T-cell (primary cell): Measurements from ENCODE around the gene TSBP1. TPM values are rescaled to one million over a fixed set of nuclear protein-coding genes. Genes with fewer than 3 reads are reported as not detected.

Experiments
- ATAC-seq, 4 experiments: fragments of 200-7000 bp in 3 of 4; fragments of 150-1000 bp in 1 of 4; cut with Tn5 transposase; replicated peaks in 1 of 4; 1 replicate in 3 of 4; 2 replicates in 1 of 4; pipeline ENCODE4 v1.10.0; 2021; ENCODE audit warnings: moderate library complexity in 3 of 4, mild to moderate bottlenecking in 2 of 4, moderate number of reproducible peaks in 1 of 4
- CTCF ChIA-PET, 2 donors: fragments of 300-600 bp; sonication (Branson Sonifier 250); formaldehyde crosslinking; loops; one replicate each; lab custom pipeline; 2022; ENCODE audit warnings: antibody characterized with exemption in 2 of 2; lab: Charles Lee
- POLR2A ChIA-PET, 2 donors: fragments of 300-600 bp; sonication (Branson Sonifier 250); formaldehyde crosslinking; loops; one replicate each; lab custom pipeline; 2022; ENCODE audit warnings: antibody characterized with exemption in 2 of 2; lab: Charles Lee
- DNase-seq, 35 experiments: peaks; one replicate each; pipeline versions ENCODE4 v3.0.0 to v3.0.0-alpha.2; 2013 to 2023
- H3K27ac ChIP-seq: one replicate; pipeline ENCODE4 v1.5.1; 2013; ENCODE audit warnings: low read length
- H3K27me3 ChIP-seq, 2 experiments: replicated peaks in 1 of 2; 1 replicate in 1 of 2; 2 replicates in 1 of 2; pipeline versions ENCODE4 v1.6.1 to v1.7.0; 2013; ENCODE audit warnings: low read length in 1 of 2, mixed read lengths in 1 of 2; ENCODE audit not compliant: control insufficient read depth in 2 of 2, insufficient read depth in 2 of 2; ENCODE audit errors: extremely low read depth in 1 of 2
- H3K36me3 ChIP-seq, 2 donors: 1 replicate in 1 of 2; 2 replicates in 1 of 2; pipeline versions ENCODE4 v1.6.1 to v1.7.0; 2013; ENCODE audit warnings: low read length in 1 of 2; ENCODE audit not compliant: control insufficient read depth in 2 of 2, insufficient read depth in 1 of 2; ENCODE audit errors: extremely low read depth in 1 of 2
- H3K4me1 ChIP-seq, 2 experiments: 1 replicate in 1 of 2; 2 replicates in 1 of 2; pipeline versions ENCODE4 v1.6.1 to v1.7.0; 2013; ENCODE audit warnings: low read length in 2 of 2, mixed read lengths in 1 of 2; ENCODE audit not compliant: insufficient read depth in 2 of 2, control insufficient read depth in 1 of 2; ENCODE audit errors: extremely low read depth in 1 of 2
- H3K4me3 ChIP-seq, 2 donors: 1 replicate in 1 of 2; 2 replicates in 1 of 2; pipeline versions ENCODE4 v1.5.1 to v1.7.0; 2013; ENCODE audit warnings: mild to moderate bottlenecking in 2 of 2, low read length in 1 of 2, moderate library complexity in 1 of 2; ENCODE audit not compliant: control insufficient read depth in 1 of 2; ENCODE audit errors: extremely low read depth in 1 of 2
- H3K9me3 ChIP-seq: 2 replicates; pipeline ENCODE4 v1.7.0; 2013
- H3K27ac Mint-ChIP-seq, 2 donors: one replicate each; pipeline ENCODE4 v1.8.0; 2020 to 2021; ENCODE audit warnings: mild to moderate bottlenecking in 2 of 2, mixed read lengths in 2 of 2
- H3K27me3 Mint-ChIP-seq, 2 donors: one replicate each; pipeline ENCODE4 v1.8.0; 2021 to 2022; ENCODE audit warnings: mixed read lengths in 2 of 2
- H3K36me3 Mint-ChIP-seq: one replicate; pipeline ENCODE4 v1.8.0; 2021; ENCODE audit warnings: mixed read lengths
- H3K4me1 Mint-ChIP-seq, 3 donors: one replicate each; pipeline ENCODE4 v1.8.0; 2020 to 2022; ENCODE audit warnings: mixed read lengths in 3 of 3, mild to moderate bottlenecking in 1 of 3
- H3K4me3 Mint-ChIP-seq, 3 donors: one replicate each; pipeline ENCODE4 v1.8.0; 2020 to 2022; ENCODE audit warnings: mild to moderate bottlenecking in 3 of 3, mixed read lengths in 3 of 3, moderate library complexity in 3 of 3
- H3K9me3 Mint-ChIP-seq, 3 donors: one replicate each; pipeline ENCODE4 v1.8.0; 2020 to 2022; ENCODE audit warnings: mixed read lengths in 3 of 3
- WGBS: methylation state at CpG from one replicate; pipeline ENCODE4 v1.1.5; 2013; ENCODE audit warnings: missing lambda C conversion rate; ENCODE audit not compliant: insufficient coverage; 5-methylcytosine and 5-hydroxymethylcytosine counted together
- total RNA-seq, 35 experiments: library from RNA in 6 of 35; stranded (reverse) in 6 of 35; fragments of 120-200 nt in 1 of 35; gene quantifications; one replicate each; pipeline versions ENCODE4 v1.2.1 to v1.2.4 and lab custom pipeline; 2013 to 2026

The TSBP1 gene
- total RNA-seq, result not detected
- not detected for total RNA-seq (2013)
- 0 to 0.10 (median 0) reads per million in 29 experiments for total RNA-seq (lab: John Stamatoyannopoulos, UW)

GRCh38 chr6:32371803-32372202 lies at the start of gene TSBP1:
TSS of gene TSBP1 (minus strand) at chr6:32371903. CDS start at chr6:32371706, 197 bp downstream.
- POLR2A ChIA-PET, result no interaction called here
- CTCF ChIA-PET, result no interaction called here

GRCh38 chr6:32416036-32416435 lies 44.3 kb upstream of the TSBP1 start:
- H3K27ac ChIP-seq, result no peak overlapping the region

More at GRCh38 chr6:32371803-32372202, at the start of gene TSBP1:
- no peak within 1 kb of the TSS for H3K27ac Mint-ChIP-seq
- no peaks in the 10 kb centered on the region for H3K9me3 Mint-ChIP-seq
- Histone ChIP-seq H3K36me3 (no peaks in the 10 kb centered on the region), H3K4me1 (no peaks in the 10 kb centered on the region), H3K9me3 (no peaks in the 10 kb centered on the region), H3K27me3 (peaks cover 0 to 15% of the 10 kb centered on the region in 2 experiments), H3K4me3 (no peak within 1 kb of the TSS), H3K27ac (no peak within 1 kb of the TSS)
- H3K4me1 Mint-ChIP-seq, result no peaks in the 10 kb centered on the region
- peaks cover 36 to 39% of the 10 kb centered on the region in 2 donors for H3K27me3 Mint-ChIP-seq
- ATAC-seq (no peak), DNase-seq (no peak)
- H3K4me3 Mint-ChIP-seq, result no peak within 1 kb of the TSS
- H3K36me3 Mint-ChIP-seq, result no peaks in the 10 kb centered on the region

GRCh38 chr6:32415521-32416019 lies 43.9 kb upstream of the TSBP1 start:
- Histone ChIP-seq H3K4me3 (no peak overlapping the region), H3K9me3 (no peaks in the 10 kb centered on the region), H3K27me3 (peaks cover 5 to 26% of the 10 kb centered on the region in 2 experiments), H3K27ac (no peak overlapping the region), H3K4me1 (peaks cover 0 to 9% of the 10 kb centered on the region in 2 experiments), H3K36me3 (no peaks in the 10 kb centered on the region)
- Mint-ChIP-seq H3K27ac (no peak overlapping the region), H3K36me3 (no peaks in the 10 kb centered on the region), H3K4me3 (peak overlapping the region in 2 of 3 donors; percentile 26 to 29), H3K9me3 (no peaks in the 10 kb centered on the region), H3K27me3 (peaks cover 47 to 53% of the 10 kb centered on the region in 2 donors), H3K4me1 (peaks cover 11 to 16% (median 11%) of the 10 kb centered on the region in 3 donors)
- 0% methylated on average over 2 of the region's 13 CpGs for WGBS
- ATAC-seq, result peak; percentile 52 to 79 (median 67)
- ChIA-PET POLR2A (no interaction called here), CTCF (interaction anchor here (0.6 to 3.2 kb wide), 7 partner anchors 10 to 371 kb away, joined by 3 to 19 read pairs (median 5); no protein-coding TSS in a partner anchor)
- DNase-seq, result peak; percentile 39 to 85 (median 68)

More at GRCh38 chr6:32416036-32416435, 44.3 kb upstream of the TSBP1 start:
- DNase-seq (no peak), ATAC-seq (no peak)
- H3K36me3 Mint-ChIP-seq, result no peaks in the 10 kb centered on the region
- H3K36me3 ChIP-seq, result no peaks in the 10 kb centered on the region
- WGBS, result no CpG with 5 or more reads among the region's 3 CpGs
- POLR2A ChIA-PET, result no interaction called here
- peaks cover 11 to 16% (median 11%) of the 10 kb centered on the region in 3 donors for H3K4me1 Mint-ChIP-seq
- H3K27me3 ChIP-seq, result peaks cover 5 to 27% of the 10 kb centered on the region in 2 experiments
- H3K27ac Mint-ChIP-seq, result no peak overlapping the region
- H3K9me3 Mint-ChIP-seq, result no peaks in the 10 kb centered on the region
- H3K4me3 Mint-ChIP-seq, result no peak overlapping the region
- CTCF ChIA-PET, result interaction anchor here in 1 of 2 donors (1.7 to 3.2 kb wide), 2 partner anchors 284 to 370 kb away, joined by 3 to 19 read pairs; no protein-coding TSS in a partner anchor
- H3K4me3 ChIP-seq, result no peak overlapping the region
- H3K9me3 ChIP-seq, result no peaks in the 10 kb centered on the region
- H3K4me1 ChIP-seq, result peaks cover 0 to 9% of the 10 kb centered on the region in 2 experiments
- peaks cover 47 to 53% of the 10 kb centered on the region in 2 donors for H3K27me3 Mint-ChIP-seq

GRCh38 chr6:32413427-32414047 lies 41.8 kb upstream of the TSBP1 start:
- Mint-ChIP-seq H3K4me1 (peaks cover 11 to 16% (median 11%) of the 10 kb centered on the region in 3 donors), H3K27me3 (peaks cover 43 to 47% of the 10 kb centered on the region in 2 donors), H3K4me3 (no peak overlapping the region), H3K27ac (peak overlapping the region in 1 of 2 donors; percentile 50), H3K9me3 (no peaks in the 10 kb centered on the region), H3K36me3 (no peaks in the 10 kb centered on the region)
- H3K4me1 ChIP-seq, result peaks cover 0 to 9% of the 10 kb centered on the region in 2 experiments
- CTCF ChIA-PET, result interaction anchor here (0.6 to 3.2 kb wide), 18 partner anchors 18 to 1161 kb away, joined by 3 to 19 read pairs (median 4); no protein-coding TSS in a partner anchor
- H3K9me3 ChIP-seq, result no peaks in the 10 kb centered on the region
- no peaks in the 10 kb centered on the region for H3K36me3 ChIP-seq
- POLR2A ChIA-PET, result interaction anchor here in 1 of 2 donors (0.6 kb wide), 1 partner anchor 13 kb away, joined by 3 read pairs; no protein-coding TSS in a partner anchor
- H3K27me3 ChIP-seq, result peaks cover 5 to 26% of the 10 kb centered on the region in 2 experiments
- DNase-seq (peak; percentile 57 to 92 (median 79)), ATAC-seq (peak; percentile 86 to 90 (median 88))
- H3K27ac ChIP-seq, result no peak overlapping the region
- H3K4me3 ChIP-seq, result no peak overlapping the region
- 9% methylated on average over 4 of the region's 11 CpGs for WGBS

GRCh38 chr6:32411566-32412327 lies 40.0 kb upstream of the TSBP1 start:
- Mint-ChIP-seq H3K27me3 (peaks cover 46 to 58% of the 10 kb centered on the region in 2 donors), H3K4me1 (peaks cover 11 to 16% (median 11%) of the 10 kb centered on the region in 3 donors), H3K4me3 (no peak overlapping the region), H3K36me3 (no peaks in the 10 kb centered on the region), H3K27ac (no peak overlapping the region), H3K9me3 (no peaks in the 10 kb centered on the region)
- DNase-seq (no peak), ATAC-seq (no peak)
- 93% methylated on average over 6 of the region's 9 CpGs for WGBS
- H3K4me1 ChIP-seq, result peaks cover 0 to 9% of the 10 kb centered on the region in 2 experiments
- H3K36me3 ChIP-seq, result no peaks in the 10 kb centered on the region
- no peak overlapping the region for H3K4me3 ChIP-seq
- no peak overlapping the region for H3K27ac ChIP-seq
- ChIA-PET POLR2A (interaction anchor here in 1 of 2 donors (0.6 to 1.0 kb wide), 2 partner anchors 48 to 290 kb away, joined by 3 to 6 read pairs; no protein-coding TSS in a partner anchor), CTCF (interaction anchor here in 1 of 2 donors (2.0 kb wide), 1 partner anchor 385 kb away, joined by 5 read pairs; no protein-coding TSS in a partner anchor)
- H3K9me3 ChIP-seq, result no peaks in the 10 kb centered on the region
- peaks cover 2 to 28% of the 10 kb centered on the region in 2 experiments for H3K27me3 ChIP-seq
